Measurements from ENCODE around the gene TTC28. TPM values are rescaled to one million over a fixed set of nuclear protein-coding genes. Genes with fewer than 3 reads are reported as not detected.

Gene TTC28
- total RNA-seq, 4 donors from 2014 or later: 35.6 to 42.6 (median 36.9) TPM

- intact Hi-C loops (cut with DNase I): no loop called here
Observed at GRCh38 chr22:28097627-28098026, 582.0 kb downstream of the TTC28 start.

GRCh38 chr22:28096161-28096560 lies 583.5 kb downstream of the TTC28 start:
- no peak for TF ChIP-seq POLR2A (IDR thresholded peaks at IDR 0.05; ENCODE audit: low read depth)
- no peak for TF ChIP-seq POLR2AphosphoS5 (IDR thresholded peaks at IDR 0.05)
- no peak for TF ChIP-seq CTCF (IDR thresholded peaks at IDR 0.05)
- no peak for TF ChIP-seq EP300 (IDR thresholded peaks at IDR 0.05)
- 94% methylated on average over 3 of the region's 5 CpGs for WGBS
- peak; percentile 79 for DNase-seq (ENCODE audit: extremely low spot score)
- H3K4me3 ChIP-seq: no peak overlapping the region
- no peaks in the 10 kb centered on the region for H3K4me1 ChIP-seq
- H3K27me3 ChIP-seq: no peaks in the 10 kb centered on the region
- H3K27ac ChIP-seq (replicated peaks in 1 of 4): no peak overlapping the region
- intact Hi-C loops (cut with DNase I): no loop called here
- no peaks in the 10 kb centered on the region for H3K9me3 ChIP-seq
- peaks cover 15 to 88% (median 46%) of the 10 kb centered on the region in 4 donors for H3K36me3 ChIP-seq

More at GRCh38 chr22:28097627-28098026, 582.0 kb downstream of the TTC28 start:
- Histone ChIP-seq H3K9me3 (no peaks in the 10 kb centered on the region), H3K36me3 (peaks cover 15 to 78% (median 40%) of the 10 kb centered on the region in 4 donors), H3K4me1 (no peaks in the 10 kb centered on the region), H3K4me3 (no peak overlapping the region), H3K27ac (replicated peaks in 1 of 4) (no peak overlapping the region), H3K27me3 (no peaks in the 10 kb centered on the region)
- peak; percentile 19 for DNase-seq (ENCODE audit: extremely low spot score)
- WGBS: 93% methylated on average over 3 of the region's 3 CpGs
- TF ChIP-seq POLR2A (IDR thresholded peaks at IDR 0.05; ENCODE audit: low read depth) (no peak), POLR2AphosphoS5 (IDR thresholded peaks at IDR 0.05) (no peak), EP300 (IDR thresholded peaks at IDR 0.05) (no peak), CTCF (IDR thresholded peaks at IDR 0.05) (no peak)

- Histone ChIP-seq H3K4me3 (no peak overlapping the region), H3K36me3 (peaks cover 15 to 81% (median 46%) of the 10 kb centered on the region in 4 donors), H3K27me3 (no peaks in the 10 kb centered on the region), H3K4me1 (no peaks in the 10 kb centered on the region), H3K27ac (replicated peaks in 1 of 4) (no peak overlapping the region), H3K9me3 (no peaks in the 10 kb centered on the region)
- no peak for TF ChIP-seq POLR2A (IDR thresholded peaks at IDR 0.05; ENCODE audit: low read depth)
- TF ChIP-seq EP300 (IDR thresholded peaks at IDR 0.05): no peak
- TF ChIP-seq POLR2AphosphoS5 (IDR thresholded peaks at IDR 0.05): no peak
- TF ChIP-seq CTCF (IDR thresholded peaks at IDR 0.05): no peak
- 96% methylated on average over 5 of the region's 5 CpGs for WGBS
- intact Hi-C loops (cut with DNase I): no loop called here
- no peak for DNase-seq (ENCODE audit: extremely low spot score)
Observed at GRCh38 chr22:28095316-28096095, 584.1 kb downstream of the TTC28 start.

GRCh38 chr22:28094771-28095170 lies 584.9 kb downstream of the TTC28 start:
- Histone ChIP-seq H3K4me1 (no peaks in the 10 kb centered on the region), H3K36me3 (peaks cover 15 to 74% (median 45%) of the 10 kb centered on the region in 4 donors), H3K4me3 (no peak overlapping the region), H3K27me3 (no peaks in the 10 kb centered on the region), H3K27ac (replicated peaks in 1 of 4) (no peak overlapping the region), H3K9me3 (no peaks in the 10 kb centered on the region)
- WGBS: 93% methylated on average over 7 of the region's 7 CpGs
- intact Hi-C loops (cut with DNase I): no loop called here
- DNase-seq (ENCODE audit: extremely low spot score): peak; percentile 39
- TF ChIP-seq POLR2A (IDR thresholded peaks at IDR 0.05; ENCODE audit: low read depth) (no peak), CTCF (IDR thresholded peaks at IDR 0.05) (no peak), POLR2AphosphoS5 (IDR thresholded peaks at IDR 0.05) (no peak), EP300 (IDR thresholded peaks at IDR 0.05) (no peak)

Data from esophagus muscularis mucosa (tissue), 4 donors.